Kidney (tissue), 14 donors: Measurements from ENCODE around the gene NUP98. TPM values are rescaled to one million over a fixed set of nuclear protein-coding genes. Genes with fewer than 3 reads are reported as not detected.

ENCODE experiments used
- DNase-seq, 5 donors: peaks; one replicate each; pipeline ENCODE4 v3.0.0-alpha.2; 2013 to 2020
- FAIRE-seq: peaks from 2 replicates; lab custom pipeline; 2012; peaks lifted over from hg19 to GRCh38; lab: Jason Lieb, UNC
- H3K27ac ChIP-seq, 2 donors: one replicate each; pipeline ENCODE4 v1.7.0; 2013; ENCODE audit warnings: low read depth in 2 of 2, low read length in 2 of 2, inconsistent platforms in 1 of 2
- H3K27me3 ChIP-seq: one replicate; pipeline ENCODE4 v1.7.1; 2013; ENCODE audit warnings: low read length, inconsistent platforms; ENCODE audit not compliant: control insufficient read depth, insufficient read depth
- H3K36me3 ChIP-seq, 3 donors: one replicate each; pipeline versions ENCODE4 v1.7.0 to v1.7.1; 2013; ENCODE audit warnings: low read length in 3 of 3, control low read depth in 1 of 3, inconsistent platforms in 1 of 3; ENCODE audit not compliant: insufficient read depth in 3 of 3, control insufficient read depth in 2 of 3
- H3K4me1 ChIP-seq, 3 donors: one replicate each; pipeline versions ENCODE4 v1.7.0 to v1.7.1; 2013; ENCODE audit warnings: low read length in 3 of 3, inconsistent platforms in 1 of 3, low read depth in 1 of 3; ENCODE audit not compliant: control insufficient read depth in 2 of 3, insufficient read depth in 2 of 3
- H3K4me3 ChIP-seq, 3 donors: one replicate each; pipeline versions ENCODE4 v1.7.0 to v1.8.1; 2013; ENCODE audit warnings: low read length in 3 of 3, control low read depth in 1 of 3, inconsistent platforms in 1 of 3
- H3K9ac ChIP-seq, 3 donors: one replicate each; pipeline versions ENCODE4 v1.7.0 to v1.7.1; 2013; ENCODE audit warnings: low read length in 3 of 3, control low read depth in 1 of 3, inconsistent platforms in 1 of 3
- H3K9me3 ChIP-seq, 3 donors: one replicate each; pipeline versions ENCODE4 v1.7.0 to v1.7.1; 2013; ENCODE audit warnings: low read length in 3 of 3, control low read depth in 1 of 3, inconsistent platforms in 1 of 3; ENCODE audit not compliant: control insufficient read depth in 2 of 3, insufficient read depth in 1 of 3
- intact Hi-C: fragments of 100-400 bp; cut with DNase I; formaldehyde crosslinking; loops from one replicate; pipeline ENCODE4 v1.11.1; 2022
- polyA plus RNA-seq: library from polyadenylated mRNA; stranded (reverse); fragments of 350-450 nt; fragmentation: Illumina TruSeq; extraction: RNeasy Lipid Tissue Mini Kit (QIAGEN cat#74804); gene quantifications from one replicate; pipeline ENCODE4 v1.2.3, GENCODE V29; 2014; ENCODE audit warnings: low read depth, low replicate concordance; ENCODE audit not compliant: insufficient read depth
- total RNA-seq: library from RNA; stranded (reverse); fragmentation: NEBNext Ultra II Directional; extraction: Animal tissue kit (Norgen Biotek cat#: 25700); gene quantifications from one replicate; pipeline ENCODE4 v1.2.1, GENCODE V29; 2021
- TF ChIP-seq, protein P1 (sequence below): IDR thresholded peaks from 3 replicates; pipeline ENCODE4 v1.5.1; 2012; ENCODE audit warnings: mild to moderate bottlenecking, moderate library complexity, borderline replicate concordance; ENCODE audit not compliant: insufficient read depth; ENCODE audit errors: extremely low read depth
- donor health status: control.
- donor health status: control.
- donor health status: control.
- donor health status: control.
- donor health status: control.
- donor health status: DM: yes; HTN: yes; CAD: no.
- donor health status: Normal renal cell carcinoma (clear cell type).

Gene NUP98
- total and polyA plus RNA-seq, 2 donors from 2014 or later = 23.8 to 67.6 TPM

DNA sequence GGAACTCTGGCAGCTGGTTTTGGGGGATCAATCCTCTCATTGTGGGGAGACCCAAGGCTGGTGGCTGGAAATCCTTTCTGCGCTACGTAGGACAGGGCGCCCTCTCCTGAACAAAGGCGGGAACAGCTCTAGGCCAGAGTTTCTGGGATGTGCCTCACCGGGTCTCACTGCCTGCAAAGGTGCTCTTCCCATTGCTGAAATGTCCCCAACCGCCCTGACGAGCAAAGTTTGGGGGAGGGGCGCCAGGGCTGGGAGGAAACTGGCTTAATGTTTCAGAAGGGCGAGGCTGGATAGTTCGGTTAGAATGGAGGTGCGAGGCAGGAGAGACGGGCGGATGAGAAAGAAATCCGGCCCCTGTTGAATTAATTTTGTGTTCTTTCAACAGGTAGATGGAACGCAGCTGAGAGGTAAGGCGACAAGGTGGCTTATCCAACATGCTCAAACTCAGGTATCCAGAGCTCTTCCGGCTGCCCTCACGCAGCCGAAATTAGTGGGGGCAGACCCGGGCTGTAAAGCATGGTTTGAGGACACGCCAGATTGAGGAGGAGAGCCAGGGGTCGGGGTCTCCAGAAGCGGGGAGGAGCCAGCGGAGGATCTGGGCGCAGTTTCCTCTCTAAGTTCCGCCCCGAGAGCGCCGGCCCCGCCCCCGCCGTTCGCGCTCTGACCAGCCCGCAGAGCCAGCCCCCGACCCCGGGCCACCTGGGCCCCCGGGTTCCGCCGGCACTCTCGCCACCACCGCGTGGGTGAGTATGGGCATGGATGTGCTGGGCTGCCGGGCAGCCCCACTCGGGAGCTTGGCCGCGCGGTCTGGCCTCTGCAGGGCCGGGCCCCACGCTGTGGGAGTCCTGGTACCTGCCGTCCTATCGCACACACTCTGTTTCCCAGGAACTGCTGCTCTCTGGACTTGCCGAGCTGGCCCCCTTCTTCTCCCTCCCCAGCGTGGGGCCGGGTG, 10.8 kb upstream of the NUP98 start, which contains the start of gene PGAP2:
Gene PGAP2, plus strand, starts transcription at position 652 of the 952 bp plus-strand sequence. CDS start 2,700 bp downstream, outside the sequence.
- Histone ChIP-seq H3K9me3 (no peaks in the 10 kb centered on the region), H3K4me1 (peaks cover 0 to 8% (median 3%) of the 10 kb centered on the region in 3 donors), H3K9ac (peak within 1 kb of the TSS; percentile 64 to 94 (median 78)), H3K36me3 (no peaks in the 10 kb centered on the region), H3K4me3 (peak within 1 kb of the TSS; percentile 87 to 97 (median 90)), H3K27me3 (no peaks in the 10 kb centered on the region), H3K27ac (peak within 1 kb of the TSS; percentile 11 to 55)
- intact Hi-C loops = no loop called here
- DNase-seq = peak; percentile 81 to 90 (median 88)
- FAIRE-seq = no peak
- TF ChIP-seq, protein P1, sequence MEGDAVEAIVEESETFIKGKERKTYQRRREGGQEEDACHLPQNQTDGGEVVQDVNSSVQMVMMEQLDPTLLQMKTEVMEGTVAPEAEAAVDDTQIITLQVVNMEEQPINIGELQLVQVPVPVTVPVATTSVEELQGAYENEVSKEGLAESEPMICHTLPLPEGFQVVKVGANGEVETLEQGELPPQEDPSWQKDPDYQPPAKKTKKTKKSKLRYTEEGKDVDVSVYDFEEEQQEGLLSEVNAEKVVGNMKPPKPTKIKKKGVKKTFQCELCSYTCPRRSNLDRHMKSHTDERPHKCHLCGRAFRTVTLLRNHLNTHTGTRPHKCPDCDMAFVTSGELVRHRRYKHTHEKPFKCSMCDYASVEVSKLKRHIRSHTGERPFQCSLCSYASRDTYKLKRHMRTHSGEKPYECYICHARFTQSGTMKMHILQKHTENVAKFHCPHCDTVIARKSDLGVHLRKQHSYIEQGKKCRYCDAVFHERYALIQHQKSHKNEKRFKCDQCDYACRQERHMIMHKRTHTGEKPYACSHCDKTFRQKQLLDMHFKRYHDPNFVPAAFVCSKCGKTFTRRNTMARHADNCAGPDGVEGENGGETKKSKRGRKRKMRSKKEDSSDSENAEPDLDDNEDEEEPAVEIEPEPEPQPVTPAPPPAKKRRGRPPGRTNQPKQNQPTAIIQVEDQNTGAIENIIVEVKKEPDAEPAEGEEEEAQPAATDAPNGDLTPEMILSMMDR = peak; percentile 64

GRCh38 chr11:3803726-3804495, 6.6 kb upstream of the NUP98 start:
- Histone ChIP-seq H3K4me3 (no peak overlapping the region), H3K4me1 (peaks cover 0 to 4% (median 1%) of the 10 kb centered on the region in 3 donors), H3K27ac (no peak overlapping the region), H3K36me3 (no peaks in the 10 kb centered on the region), H3K27me3 (no peaks in the 10 kb centered on the region), H3K9me3 (no peaks in the 10 kb centered on the region), H3K9ac (no peak overlapping the region)
- no peak for FAIRE-seq
- TF ChIP-seq, protein P1 = no peak
- intact Hi-C loops = no loop called here
- peak in 1 of 5 donors; percentile 14 for DNase-seq

DNA sequence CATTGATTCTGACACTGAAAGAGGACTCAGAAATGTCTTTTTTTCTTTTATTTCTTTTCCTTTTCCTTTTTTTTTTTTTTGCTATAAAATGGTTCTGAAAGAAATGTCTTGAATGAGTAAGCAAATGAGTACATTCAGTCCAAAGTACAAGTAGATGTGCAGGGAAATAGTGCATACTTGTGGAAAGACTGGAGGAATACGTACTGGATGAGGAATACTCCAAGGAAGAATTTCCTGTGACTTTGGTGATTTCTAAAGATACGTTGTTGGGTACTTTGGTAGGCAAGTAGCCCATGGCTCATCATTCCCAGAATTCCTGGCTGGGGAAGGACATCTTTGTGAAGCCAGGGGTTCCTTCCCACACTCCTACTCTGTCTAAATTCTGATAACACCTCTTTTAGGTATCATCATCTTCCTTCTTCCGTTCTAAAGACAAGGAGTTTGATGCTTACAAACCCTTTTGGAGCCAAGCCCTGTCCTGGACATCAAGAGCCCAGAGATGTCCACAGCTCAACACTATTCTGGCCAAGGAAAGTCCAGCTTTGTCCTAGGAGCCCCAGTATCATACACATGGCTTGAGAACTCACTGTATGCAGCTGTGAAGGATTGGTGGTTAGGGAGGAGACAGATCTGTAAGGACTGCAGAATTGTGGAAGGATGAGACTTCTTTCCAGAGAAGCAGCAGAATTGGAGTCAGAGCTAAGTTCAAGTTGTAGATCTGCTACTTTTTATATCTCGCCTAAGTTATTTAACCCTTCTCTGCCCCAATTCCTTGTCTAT, 4.8 kb upstream of the NUP98 start:
- no peak overlapping the region for H3K4me3 ChIP-seq
- no peaks in the 10 kb centered on the region for H3K36me3 ChIP-seq
- FAIRE-seq = no peak
- intact Hi-C loops = no loop called here
- DNase-seq = peak in 1 of 5 donors; percentile 6
- H3K9me3 ChIP-seq = no peaks in the 10 kb centered on the region
- no peak overlapping the region for H3K9ac ChIP-seq
- TF ChIP-seq, protein P1 = no peak
- peaks cover 0 to 4% (median 0%) of the 10 kb centered on the region in 3 donors for H3K4me1 ChIP-seq
- H3K27ac ChIP-seq = no peak overlapping the region
- no peaks in the 10 kb centered on the region for H3K27me3 ChIP-seq
